ENCODE results near the gene TNFAIP2. TPM values are rescaled to one million over a fixed set of nuclear protein-coding genes. Genes with fewer than 3 reads are reported as not detected.

TNFAIP2 gene
- polyA plus RNA-seq, 1 donor from 2014 or later: 1.8 TPM

DNA sequence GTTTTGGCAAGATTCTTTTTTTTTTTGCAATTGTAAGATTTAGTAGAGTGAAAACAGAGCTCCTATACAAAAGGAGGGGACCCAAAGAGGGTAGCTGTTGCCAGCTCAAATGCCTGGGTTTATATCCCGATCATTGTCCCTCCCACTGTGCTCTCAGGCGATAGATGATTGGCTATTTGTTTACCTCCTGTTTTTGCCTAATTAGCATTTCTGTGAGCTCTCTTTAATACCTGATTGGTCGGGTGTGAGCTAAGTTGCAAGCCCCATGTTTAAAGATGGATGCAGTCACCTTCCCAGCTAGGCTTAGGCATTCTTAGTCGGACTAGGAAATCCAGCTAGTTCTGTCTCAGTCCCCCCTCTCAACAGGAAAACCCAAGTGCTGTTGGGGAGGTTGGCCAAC, 26.9 kb upstream of the TNFAIP2 start:
- H2AFZ ChIP-seq (ENCODE audit: low read depth, low read length): no peak overlapping the region
- H3K27me3 ChIP-seq (ENCODE audit: insufficient read depth, low read depth, low read length): peaks cover 2% of the 10 kb centered on the region
- H3K4me3 ChIP-seq (ENCODE audit: low read length): no peak overlapping the region
- H3K9me2 ChIP-seq (ENCODE audit: insufficient read depth, low read length): no peaks in the 10 kb centered on the region
- no peaks in the 10 kb centered on the region for H3F3A ChIP-seq (ENCODE audit: insufficient read depth, low read length, poor library complexity, severe bottlenecking)
- no peaks in the 10 kb centered on the region for H3K36me3 ChIP-seq (ENCODE audit: insufficient read depth, low read length)
- TF ChIP-seq CTCF (IDR thresholded peaks at IDR 0.05; ENCODE audit: poor library complexity, severe bottlenecking): no peak
- TF ChIP-seq REST (IDR thresholded peaks at IDR 0.05; ENCODE audit: borderline replicate concordance): no peak
- TF ChIP-seq EP300 (conservative IDR thresholded peaks at IDR 0.05; ENCODE audit: poor library complexity, severe bottlenecking): no peak
- no peak for TF ChIP-seq EZH2 (IDR thresholded peaks at IDR 0.05; ENCODE audit: borderline replicate concordance, insufficient read depth, low read length, poor library complexity, severe bottlenecking)
- TF ChIP-seq MXI1 (conservative IDR thresholded peaks at IDR 0.05; ENCODE audit: poor library complexity, severe bottlenecking): no peak
- no peak for TF ChIP-seq TAF1 (IDR thresholded peaks at IDR 0.05; ENCODE audit: low read depth)
- no peak for TF ChIP-seq POLR2AphosphoS5 (IDR thresholded peaks at IDR 0.05)
- TF ChIP-seq SMC3 (conservative IDR thresholded peaks at IDR 0.05; ENCODE audit: poor library complexity): no peak
- no peak for TF ChIP-seq RAD21 (conservative IDR thresholded peaks at IDR 0.05)
- H4K20me1 ChIP-seq (ENCODE audit: insufficient read depth): no peaks in the 10 kb centered on the region
- no peak overlapping the region for H3K9ac ChIP-seq (ENCODE audit: low read length)
- no peak overlapping the region for H3K27ac ChIP-seq (ENCODE audit: low read length)
- H3K9me3 ChIP-seq (ENCODE audit: low read length): no peaks in the 10 kb centered on the region
- no peak overlapping the region for H3K4me2 ChIP-seq (ENCODE audit: low read length)
- no peaks in the 10 kb centered on the region for H3K79me2 ChIP-seq (replicated peaks; ENCODE audit: insufficient read depth, low read length)

DNA sequence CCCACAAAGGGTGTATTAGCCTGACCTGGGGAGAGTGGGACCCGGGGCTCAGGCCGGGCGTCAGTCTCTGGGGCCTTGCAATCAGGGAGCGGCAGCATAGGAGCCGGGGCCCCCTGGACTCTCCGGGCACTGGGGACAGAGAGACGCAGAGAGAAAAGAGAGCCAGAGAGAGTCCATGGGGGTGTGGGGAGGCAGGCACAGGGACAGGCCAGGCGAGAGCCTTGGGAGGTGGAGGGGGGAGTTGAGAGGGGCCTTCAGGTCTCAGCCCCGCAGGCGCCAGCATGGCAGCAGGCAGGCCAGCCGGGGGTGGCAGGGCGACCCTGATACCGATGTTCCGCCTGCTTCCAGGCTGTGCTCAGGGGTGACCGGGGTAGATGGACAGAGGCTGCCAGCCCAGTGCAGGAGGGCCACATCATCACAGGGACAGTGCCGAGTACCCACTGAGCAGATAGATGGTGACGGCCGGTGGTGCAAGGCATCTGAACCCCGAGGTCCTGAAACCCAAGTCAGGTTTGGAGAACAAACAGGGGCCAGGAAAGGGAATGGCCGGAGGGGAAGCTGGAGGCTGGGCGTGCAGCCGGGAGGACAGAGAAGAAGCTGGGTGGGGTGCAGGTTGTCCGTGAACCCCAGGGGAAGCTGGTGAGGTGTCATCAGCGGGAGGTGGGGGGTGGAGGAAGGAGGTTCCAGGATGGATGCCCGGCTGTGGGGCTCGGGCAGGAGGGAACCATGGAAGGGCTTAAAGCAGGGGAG, 25.8 kb upstream of the TNFAIP2 start:
- H4K20me1 ChIP-seq (ENCODE audit: insufficient read depth): no peaks in the 10 kb centered on the region
- H3K27me3 ChIP-seq (ENCODE audit: insufficient read depth, low read depth, low read length): peaks cover 12% of the 10 kb centered on the region
- no peaks in the 10 kb centered on the region for H3K79me2 ChIP-seq (replicated peaks; ENCODE audit: insufficient read depth, low read length)
- H3K9me2 ChIP-seq (ENCODE audit: insufficient read depth, low read length): no peaks in the 10 kb centered on the region
- no peaks in the 10 kb centered on the region for H3K9me3 ChIP-seq (ENCODE audit: low read length)
- H2AFZ ChIP-seq (ENCODE audit: low read depth, low read length): no peak overlapping the region
- H3K4me2 ChIP-seq (ENCODE audit: low read length): no peak overlapping the region
- no peak overlapping the region for H3K27ac ChIP-seq (ENCODE audit: low read length)
- H3K4me3 ChIP-seq (ENCODE audit: low read length): no peak overlapping the region
- no peak for TF ChIP-seq TAF1 (IDR thresholded peaks at IDR 0.05; ENCODE audit: low read depth)
- TF ChIP-seq CTCF (IDR thresholded peaks at IDR 0.05; ENCODE audit: poor library complexity, severe bottlenecking): no peak
- no peak for TF ChIP-seq EP300 (conservative IDR thresholded peaks at IDR 0.05; ENCODE audit: poor library complexity, severe bottlenecking)
- no peak for TF ChIP-seq POLR2AphosphoS5 (IDR thresholded peaks at IDR 0.05)
- no peak for TF ChIP-seq RAD21 (conservative IDR thresholded peaks at IDR 0.05)
- TF ChIP-seq MXI1 (conservative IDR thresholded peaks at IDR 0.05; ENCODE audit: poor library complexity, severe bottlenecking): no peak
- H3F3A ChIP-seq (ENCODE audit: insufficient read depth, low read length, poor library complexity, severe bottlenecking): no peaks in the 10 kb centered on the region
- H3K9ac ChIP-seq (ENCODE audit: low read length): no peak overlapping the region
- no peaks in the 10 kb centered on the region for H3K36me3 ChIP-seq (ENCODE audit: insufficient read depth, low read length)
